HG02943 (cell line): ENCODE measurements around the gene TEKT5.
"Not testable (repeated sequence)": the region's sequence is repeated elsewhere in the genome, so short reads cannot be mapped to it uniquely, and the experiment has no call there.

Experiments used
- ATAC-seq: cut with Tn5 transposase; IDR thresholded peaks from one replicate; pipeline ENCODE4 v1.9.1; 2021; ENCODE audit warnings: mild to moderate bottlenecking, low read depth, moderate library complexity; ENCODE audit not compliant: unreplicated experiment

The TEKT5 gene

DNA sequence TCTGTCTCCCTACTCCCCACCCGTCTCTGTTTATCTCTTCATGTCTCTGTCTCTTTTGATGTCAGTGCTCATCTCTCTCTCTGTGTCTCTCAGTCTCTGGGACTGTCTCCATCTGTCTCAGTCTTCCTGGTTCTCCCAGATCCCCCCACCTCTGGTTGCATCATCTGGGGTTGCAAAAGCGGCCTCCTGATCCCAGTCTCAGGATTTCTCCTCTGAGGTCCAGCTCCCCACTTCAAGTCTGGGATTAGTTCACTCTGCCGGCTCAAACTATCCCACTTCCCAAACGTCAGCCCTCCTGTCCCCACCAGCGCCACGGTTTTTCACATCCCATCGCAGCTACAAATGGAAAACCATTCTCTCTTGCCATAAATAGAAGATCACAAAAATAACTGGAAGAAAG, 9.0 kb downstream of the TEKT5 start:
- no peak for ATAC-seq

DNA sequence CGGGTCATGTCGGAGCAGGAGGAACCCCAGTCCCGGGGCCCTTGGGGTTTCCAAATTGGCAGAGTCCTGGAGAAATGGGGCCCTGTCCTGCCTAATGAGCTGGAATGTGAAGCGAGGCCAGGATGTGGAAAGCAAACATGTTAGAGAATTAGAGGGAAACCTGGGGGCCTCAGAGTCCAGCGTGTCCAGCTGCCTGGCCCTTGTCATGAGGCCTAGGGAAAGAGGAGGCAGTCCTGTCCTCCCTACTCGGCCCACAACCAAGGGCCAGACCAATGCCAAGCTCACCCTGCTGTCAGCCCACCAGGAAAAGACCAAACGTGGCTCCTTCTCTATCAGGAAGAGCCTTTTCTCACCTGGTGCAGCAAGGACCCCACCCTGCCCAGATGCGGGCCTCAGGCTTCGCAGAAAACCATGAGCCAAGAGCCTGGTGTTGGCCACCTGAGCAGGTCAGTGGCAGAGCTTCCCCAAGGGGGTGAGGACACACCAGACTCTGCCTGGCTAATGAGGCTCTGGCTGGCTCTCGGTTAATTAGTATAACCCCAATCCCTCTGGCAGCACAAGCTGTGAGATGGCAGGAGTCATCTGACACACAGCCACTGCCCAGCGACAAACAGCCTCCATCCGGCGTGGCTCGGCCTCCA, 10.1 kb downstream of the TEKT5 start:
- no peak for ATAC-seq

DNA sequence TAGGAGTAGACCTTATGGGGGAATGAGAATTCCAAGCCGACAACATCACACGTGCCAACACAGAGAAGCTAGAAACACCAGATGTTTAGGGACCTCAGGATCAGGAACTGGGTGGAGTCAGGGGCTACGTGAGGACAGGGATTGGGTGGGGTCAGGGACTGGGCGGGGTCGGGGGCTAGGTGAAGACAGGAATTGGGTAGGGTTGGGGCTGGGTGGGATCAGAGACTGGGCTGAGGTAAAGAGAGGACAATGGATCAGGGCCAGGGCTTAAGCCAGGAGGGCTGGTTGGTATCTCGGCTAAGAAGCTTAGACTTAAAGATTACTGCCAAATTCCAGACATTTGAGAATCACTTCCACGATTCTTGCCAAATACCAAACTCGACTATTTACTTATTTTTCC, 11.6 kb downstream of the TEKT5 start:
- no peak for ATAC-seq

DNA sequence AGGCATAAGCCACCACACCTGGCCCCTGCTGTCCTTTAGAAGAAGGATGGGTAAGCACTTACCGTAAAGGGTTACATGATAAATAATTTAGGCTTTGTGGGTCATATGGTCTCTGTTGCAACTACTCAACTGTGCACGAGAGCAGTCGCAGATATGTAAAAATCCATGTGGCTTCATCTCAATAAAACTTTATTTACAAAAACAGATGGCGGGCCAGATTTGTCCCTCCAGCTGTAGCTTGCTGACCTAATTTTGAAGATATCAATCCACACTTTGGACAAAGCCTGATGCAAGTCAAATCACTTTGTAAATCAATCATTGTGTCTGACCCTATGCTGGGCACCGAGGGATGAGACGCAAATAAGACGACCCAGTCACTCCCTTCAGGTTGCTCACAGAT, 12.1 kb downstream of the TEKT5 start:
- no peak for ATAC-seq

DNA sequence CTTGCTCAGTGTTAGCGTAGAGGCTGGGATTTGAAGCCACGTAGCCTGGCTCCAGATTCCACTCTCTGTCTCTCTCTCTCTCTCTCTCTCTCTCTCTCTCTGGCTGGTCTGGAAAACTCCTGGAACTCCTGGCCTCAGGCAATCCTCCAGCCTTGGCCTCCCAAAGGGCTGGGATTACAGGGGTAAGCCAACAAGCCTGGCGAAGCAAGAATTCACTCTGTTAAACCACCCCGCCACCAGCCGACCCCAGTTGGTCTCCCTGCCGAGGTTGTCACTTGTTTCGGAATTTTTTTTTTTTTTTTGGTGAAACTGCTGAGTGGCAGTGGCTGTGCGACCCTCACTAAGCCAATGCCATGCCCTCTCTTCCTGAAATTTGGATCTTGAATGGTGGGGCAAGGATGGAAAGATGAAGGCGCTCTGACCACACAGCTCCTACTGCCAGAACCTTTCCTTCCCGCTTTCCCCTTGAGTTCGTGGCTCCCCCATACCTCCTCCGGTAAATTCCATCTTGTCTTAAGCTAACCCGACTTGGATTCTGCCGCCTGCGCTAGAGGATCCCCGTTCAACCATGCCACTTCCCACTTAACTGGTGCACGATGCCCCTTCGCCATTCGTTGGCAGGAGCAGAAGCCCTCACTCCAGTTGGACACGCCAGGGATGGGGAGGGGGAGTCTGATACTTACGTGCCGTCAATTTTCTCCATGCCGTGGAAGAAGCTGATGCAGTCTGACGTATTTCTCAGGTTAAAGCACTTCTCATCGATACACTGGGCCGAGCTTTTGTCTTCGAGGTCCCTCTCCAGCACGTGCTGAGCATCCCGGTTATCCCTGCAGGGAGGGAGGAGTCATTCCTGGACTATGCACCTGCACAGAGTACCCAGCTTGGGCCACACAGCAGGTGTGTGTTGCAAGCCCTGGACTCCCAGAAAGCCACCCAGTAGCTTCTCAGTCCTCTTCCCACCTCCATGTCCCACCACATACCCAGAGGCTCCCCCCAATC, 13.1 kb downstream of the TEKT5 start:
- ATAC-seq = no peak

DNA sequence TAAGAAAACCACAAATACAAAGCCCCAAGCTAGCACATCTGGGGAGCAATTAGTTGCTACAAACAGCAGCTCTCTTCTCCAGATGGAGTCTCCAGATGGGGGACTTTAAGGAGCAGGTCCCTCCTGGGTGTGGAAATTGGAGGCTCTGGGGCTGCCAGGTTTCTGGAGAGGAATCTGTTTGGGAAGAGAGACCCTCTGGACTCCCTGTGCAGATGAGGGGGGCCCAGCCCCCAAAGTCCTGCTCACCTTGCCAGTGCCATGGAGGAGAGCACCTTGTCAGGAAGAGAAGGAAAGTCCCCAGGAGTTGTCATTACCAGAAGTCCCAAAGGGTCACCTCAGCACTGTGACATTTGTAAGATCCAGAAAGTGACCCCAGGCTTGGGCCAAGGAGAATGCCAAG, 14.8 kb downstream of the TEKT5 start:
- no peak for ATAC-seq

DNA sequence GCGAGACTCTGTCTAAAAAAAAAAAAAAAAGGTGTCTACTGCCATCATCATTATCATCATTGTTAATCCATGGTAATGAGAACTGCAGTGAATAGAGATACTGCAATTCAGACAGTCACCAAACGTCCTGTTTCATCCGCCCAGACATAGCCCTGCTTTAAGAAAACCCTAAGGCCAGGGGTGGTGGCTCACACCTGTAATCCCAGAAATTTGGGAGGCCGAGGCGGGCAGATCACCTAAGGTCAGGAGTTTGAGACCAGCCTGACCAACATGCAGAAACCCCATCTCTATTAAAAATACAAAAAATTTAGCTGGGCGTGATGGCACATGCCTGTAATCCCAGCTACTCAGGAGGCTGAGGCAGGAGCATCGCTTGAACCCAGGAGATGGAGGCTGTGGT, 15.3 kb downstream of the TEKT5 start:
- ATAC-seq = not testable (repeated sequence)

DNA sequence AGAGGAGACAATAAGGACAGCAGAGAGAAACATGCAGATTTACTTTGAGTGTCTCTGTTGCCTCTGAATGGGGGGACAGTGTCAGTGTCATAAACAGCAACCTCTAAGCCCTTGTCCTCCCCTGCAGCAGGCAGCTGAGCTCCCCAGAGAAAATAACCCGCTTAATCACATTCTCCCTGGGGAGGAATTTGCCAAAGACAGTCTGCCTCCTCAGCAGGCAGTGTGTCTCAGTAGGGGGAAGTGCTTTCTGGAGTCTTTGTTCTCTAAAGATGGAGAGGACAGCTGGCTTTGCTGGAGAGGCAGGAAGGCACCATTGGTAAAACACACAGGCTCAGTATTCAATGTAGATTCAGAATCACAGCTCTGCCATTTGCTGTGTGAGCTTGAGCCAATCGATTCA, 16.1 kb downstream of the TEKT5 start:
- ATAC-seq = no peak

DNA sequence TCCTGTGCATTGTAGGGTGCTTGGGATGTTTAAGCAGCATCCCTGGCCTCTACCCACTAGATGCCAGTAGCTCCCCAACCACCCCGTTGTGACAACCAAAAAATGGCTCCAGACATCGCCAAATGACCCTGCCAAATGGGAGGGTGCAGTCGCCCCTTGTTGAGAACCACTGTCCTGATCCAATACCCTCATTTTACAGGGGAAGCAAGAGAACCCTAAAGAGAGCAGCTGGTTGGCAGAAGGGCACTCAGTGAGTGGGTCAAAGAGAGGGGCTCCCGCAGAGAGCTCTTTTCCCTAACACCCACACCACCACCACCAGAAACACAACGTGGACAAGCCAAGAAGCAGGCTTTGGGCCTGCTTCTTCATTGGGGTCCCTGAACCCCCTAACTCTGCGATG, 18.4 kb downstream of the TEKT5 start:
- no peak for ATAC-seq

DNA sequence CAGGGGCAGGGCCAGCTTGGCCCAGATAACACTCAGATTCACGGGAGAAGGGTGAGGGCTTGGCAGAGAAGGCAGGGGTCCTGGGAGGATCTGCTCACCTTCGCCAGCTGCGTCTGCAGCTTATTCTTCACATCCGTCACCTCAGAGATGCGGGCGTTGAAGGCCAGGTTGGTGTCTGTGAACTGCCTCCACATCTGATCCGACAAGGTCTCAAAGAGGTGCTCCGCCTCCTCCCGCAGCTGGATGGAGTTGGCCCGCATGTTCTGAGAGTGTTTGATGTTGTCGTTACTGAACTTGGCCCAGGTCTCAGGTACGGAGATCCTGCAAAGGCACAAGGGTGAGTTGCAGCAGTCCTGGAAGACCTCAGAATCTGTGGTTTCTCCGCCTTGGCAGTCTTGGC, 18.9 kb downstream of the TEKT5 start:
- no peak for ATAC-seq

DNA sequence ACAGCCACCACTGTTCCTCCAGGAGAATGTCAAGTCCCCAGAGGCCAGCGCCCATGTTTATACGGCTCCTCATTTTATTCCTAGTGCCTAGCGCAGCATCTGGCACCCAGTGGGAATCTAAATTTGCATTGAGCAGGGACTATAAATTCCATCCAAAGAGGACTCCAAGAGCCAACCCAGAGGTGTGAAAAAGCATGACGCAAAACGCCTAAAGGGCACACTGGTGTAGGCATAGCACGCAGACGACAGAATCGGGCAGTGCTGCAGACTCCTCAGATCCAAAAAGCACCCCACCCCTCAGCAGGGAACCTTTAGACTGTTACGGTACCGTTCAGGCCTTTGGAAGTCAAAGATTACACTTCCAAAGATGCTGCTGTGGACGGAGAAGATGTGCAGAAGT, 19.5 kb downstream of the TEKT5 start:
- ATAC-seq = no peak

DNA sequence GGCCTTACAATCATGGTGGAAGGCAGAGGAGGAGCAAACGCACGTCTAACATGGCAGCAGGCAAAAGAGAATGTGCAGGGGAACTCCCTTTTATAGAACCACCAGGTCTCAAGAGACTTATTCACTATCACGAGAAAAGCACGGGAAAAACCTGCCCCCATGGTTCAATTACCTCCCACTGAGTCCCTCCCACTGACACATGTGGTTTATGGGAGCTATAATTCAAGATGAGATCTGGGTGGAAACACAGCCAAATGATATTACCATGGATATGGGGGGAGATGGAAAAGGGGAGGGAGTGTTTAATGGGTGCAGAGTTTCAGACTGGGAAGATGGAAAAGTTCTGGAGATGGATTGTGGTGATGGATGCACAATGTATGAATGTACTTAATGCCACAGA, 23.0 kb downstream of the TEKT5 start:
- ATAC-seq = no peak

DNA sequence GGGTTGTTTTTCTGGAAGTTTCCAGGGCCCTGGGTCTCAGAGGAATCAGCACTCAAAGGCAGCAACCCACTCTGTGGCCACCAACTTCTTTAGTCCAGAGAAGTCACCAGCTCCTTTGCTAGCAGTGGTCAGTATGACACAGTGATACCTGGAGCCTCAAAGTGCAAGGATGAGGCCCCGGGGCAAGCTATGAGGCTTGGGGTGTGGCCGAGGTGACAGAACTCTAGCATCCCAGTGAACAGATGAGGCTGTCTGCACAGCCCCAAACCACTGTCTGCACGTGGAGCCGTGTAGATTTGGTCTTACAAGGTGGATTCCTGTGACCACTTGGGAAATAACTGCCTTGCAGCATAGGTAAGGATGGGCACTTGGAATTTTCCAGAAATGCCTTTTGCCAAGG, 24.9 kb downstream of the TEKT5 start:
- ATAC-seq = no peak

DNA sequence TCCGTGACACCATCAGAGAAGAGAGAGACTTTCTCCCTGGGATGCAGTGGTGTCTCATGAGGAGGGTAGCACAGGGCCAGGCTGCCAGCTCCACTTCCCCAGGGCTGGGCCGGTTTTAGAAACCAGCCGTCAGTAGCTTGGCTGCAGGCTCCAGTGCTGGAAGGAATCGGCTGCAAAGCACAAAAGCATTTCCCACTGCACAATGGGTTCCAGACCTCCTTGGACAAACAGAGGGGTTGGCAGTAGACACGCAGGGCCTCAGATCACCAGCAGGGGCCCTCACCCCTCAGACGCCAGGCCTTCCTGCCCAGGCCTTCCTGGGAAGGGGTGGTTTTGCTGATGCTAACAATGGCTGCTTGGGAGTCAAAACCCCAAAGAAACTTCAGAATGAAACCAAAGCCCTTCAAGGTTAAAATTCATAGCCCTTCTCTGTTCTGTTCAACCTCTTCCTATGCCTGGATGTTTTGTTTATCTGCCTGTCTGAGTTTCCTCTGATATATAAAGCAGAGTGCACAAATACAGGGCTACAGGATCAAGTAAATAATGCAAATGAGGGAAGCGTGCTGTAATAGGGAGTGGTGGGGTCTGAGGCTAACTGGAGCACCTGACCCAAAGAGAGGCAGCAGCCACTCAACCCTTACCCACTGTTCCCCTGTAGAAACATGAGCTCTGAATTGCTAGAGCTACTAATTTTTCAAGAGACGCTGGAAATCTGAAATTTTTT, 26.2 kb downstream of the TEKT5 start:
- ATAC-seq = no peak

DNA sequence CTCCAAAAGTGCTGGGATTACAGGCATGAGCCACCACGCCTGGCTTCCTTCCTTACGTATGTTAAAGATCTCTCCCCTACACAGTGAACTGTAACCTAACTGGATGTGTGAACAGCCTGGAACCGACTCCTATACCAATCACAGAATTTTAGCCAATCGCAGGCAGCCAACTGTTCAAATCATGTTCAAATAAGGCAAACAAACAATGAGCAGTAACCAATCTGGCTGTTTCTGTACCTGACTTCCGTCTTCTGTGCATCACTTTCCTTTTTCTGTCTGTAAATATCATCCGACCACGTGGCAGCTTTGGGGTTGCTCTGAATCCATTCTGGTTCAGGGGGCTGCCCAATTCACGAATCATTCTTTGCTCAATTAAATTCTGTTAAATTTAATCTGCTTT, 27.5 kb downstream of the TEKT5 start:
- ATAC-seq = no peak

DNA sequence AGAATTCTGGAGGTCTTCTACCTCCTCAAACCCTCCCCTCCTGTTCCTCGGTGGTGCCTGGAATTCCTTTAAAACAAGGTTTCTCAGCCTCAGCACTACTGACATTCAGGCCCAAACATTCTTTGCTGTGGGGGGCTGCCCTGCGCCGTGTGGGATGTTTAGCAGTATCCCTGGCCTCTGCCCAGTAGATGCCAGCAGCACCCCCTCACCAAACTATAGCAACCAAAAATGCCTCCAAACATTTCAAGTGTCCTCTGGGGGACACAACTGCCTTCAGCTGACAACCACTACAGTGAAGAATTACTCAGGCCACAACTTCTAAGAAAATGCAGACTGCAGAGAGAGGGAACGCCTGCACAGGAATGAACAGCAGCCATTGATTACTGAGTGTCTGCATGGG, 28.4 kb downstream of the TEKT5 start:
- no peak for ATAC-seq

DNA sequence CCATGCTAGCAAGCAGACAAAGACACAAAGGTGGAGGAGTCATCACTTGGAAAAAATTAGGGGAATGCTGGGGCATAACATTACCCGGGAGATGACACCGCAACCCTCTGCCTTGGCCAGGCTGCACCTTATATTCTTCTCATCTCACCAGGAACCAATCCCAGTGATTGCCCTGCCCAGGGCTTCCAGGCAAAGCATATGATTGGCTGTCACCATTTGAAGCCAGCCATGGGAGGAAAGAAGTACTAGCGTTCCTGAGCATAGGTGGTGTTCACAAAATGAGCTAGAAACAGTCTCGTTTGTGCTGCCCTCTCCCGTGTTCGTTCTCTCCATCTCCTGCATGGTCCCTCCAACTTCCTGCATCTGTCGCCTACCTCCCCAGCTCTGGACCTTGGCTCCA, 29.6 kb downstream of the TEKT5 start:
- no peak for ATAC-seq

DNA sequence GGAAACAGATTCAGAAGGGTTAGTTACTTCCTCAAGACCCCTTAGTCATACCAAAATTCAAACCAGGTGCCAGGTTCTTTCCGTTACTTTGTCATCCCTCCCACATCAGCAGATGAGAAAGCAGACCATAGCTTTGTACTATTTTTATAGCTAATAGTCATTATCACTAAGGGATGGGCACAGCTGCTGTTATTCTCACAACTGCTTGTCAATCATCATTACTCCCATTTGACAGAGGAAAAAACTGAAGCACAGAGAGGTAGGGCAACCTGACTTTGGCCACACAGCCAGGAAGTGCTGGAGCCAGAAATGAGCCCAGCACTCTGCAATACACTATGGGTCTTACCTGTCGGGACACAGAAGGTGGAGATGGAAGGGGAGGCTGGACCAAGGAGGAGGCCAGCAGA, 30.0 kb downstream of the TEKT5 start:
- ATAC-seq = no peak

DNA sequence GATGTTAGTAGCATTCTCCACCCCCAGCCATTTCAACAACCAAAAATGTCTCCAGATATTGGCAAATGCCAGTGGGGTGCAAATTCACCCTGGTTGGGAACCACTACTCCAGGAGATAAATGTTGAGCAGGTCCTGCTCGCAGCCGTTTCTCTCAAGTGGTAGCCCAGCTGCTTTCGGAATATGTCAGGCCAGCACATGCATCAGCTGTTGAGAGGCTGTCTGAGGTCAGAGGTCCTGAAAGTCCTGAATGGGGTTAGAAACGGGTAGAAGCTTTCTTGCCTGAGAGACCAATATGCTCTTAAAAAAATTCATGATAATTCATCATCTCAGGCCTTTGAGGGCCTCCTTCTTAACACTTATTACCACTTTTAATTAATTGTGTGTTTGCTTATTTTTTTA, 31.0 kb downstream of the TEKT5 start:
- no peak for ATAC-seq

DNA sequence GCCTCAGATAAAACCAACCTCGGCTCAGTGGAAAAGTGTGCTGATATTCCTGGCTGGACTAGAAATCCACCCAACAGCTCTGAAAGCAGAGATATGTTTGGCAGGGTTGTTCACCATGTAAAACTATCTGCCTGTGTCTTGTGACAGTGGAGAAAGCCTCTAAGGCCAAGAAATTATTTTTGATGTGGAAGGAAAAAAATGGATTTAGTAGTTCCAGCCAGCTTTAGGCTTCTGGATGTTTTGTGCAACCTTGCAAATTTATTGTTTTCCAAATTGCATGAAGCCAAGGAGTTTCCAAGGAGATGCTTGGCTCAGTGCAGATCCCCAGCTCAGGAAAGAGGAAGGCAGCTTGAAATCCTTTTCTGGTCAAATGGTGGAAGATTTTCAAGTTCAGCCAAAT, 31.6 kb downstream of the TEKT5 start:
- no peak for ATAC-seq

DNA sequence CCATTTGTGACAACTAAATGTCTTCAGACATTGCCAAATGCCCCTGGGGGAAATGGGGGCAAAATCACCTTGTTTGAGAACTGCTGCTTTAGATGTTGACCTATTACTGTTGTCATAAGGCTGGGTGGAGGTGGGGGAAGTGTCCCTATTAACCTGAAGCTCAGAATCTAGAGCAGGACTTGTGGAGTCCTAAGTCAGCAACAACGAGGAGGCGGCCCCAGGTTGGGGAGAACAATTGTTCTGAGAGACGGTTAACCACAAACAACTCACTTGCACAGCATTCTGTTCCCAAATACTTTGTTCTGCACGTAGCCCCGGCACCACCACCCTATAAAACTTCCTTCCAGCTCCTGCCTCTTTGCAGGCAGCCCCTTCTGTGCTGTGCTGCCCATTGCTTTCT, 32.5 kb downstream of the TEKT5 start:
- ATAC-seq = no peak
